Measurements from ENCODE around the gene DBN1. TPM values are rescaled to one million over a fixed set of nuclear protein-coding genes. Genes with fewer than 3 reads are reported as not detected.
A peak's percentile ranks its signal among the peaks of the same experiment; 100 is the strongest.

DBN1 gene
- total and polyA plus RNA-seq, 9 of the 15 experiments (the other 6 are each of a cell fraction or from before 2014, with no cell fraction given), result 0.25 to 87.2 (median 27.9) TPM

GRCh38 chr5:177508837-177509236 lies 35.4 kb upstream of the DBN1 start (continued):
- TF ChIP-seq ZBTB11 (CRISPR knock-in tag; IDR thresholded peaks at IDR 0.05), result no peak; a peak in 1 of 6 replicates
- TF ChIP-seq POLR3A (IDR thresholded peaks at IDR 0.05; ENCODE audit: borderline replicate concordance, extremely low read depth, insufficient read depth, insufficient read length), result no peak
- TF ChIP-seq MEF2A (IDR thresholded peaks at IDR 0.05; ENCODE audit: control insufficient read depth, low read depth, low read length), result no peak
- TF ChIP-seq RCOR1 (IDR thresholded peaks at IDR 0.05; ENCODE audit: borderline replicate concordance in 1 of 2, low read depth in 2 of 2, low read length in 2 of 2), result peak in 1 of 2 experiments; percentile 15; a peak in 1 of 4 replicates
- TF ChIP-seq NFATC3 (IDR thresholded peaks at IDR 0.05), result no peak
- TF ChIP-seq ZNF444 (CRISPR knock-in tag; IDR thresholded peaks at IDR 0.05), result no peak
- no peak for TF ChIP-seq ZNF518B (CRISPR knock-in tag; IDR thresholded peaks at IDR 0.05)
- TF ChIP-seq POLR3G (IDR thresholded peaks at IDR 0.05; ENCODE audit: extremely low read depth, insufficient read length, insufficient replicate concordance), result no peak
- TF ChIP-seq ZNF449 (CRISPR knock-in tag; IDR thresholded peaks at IDR 0.05), result no peak
- no peak for TF ChIP-seq TCF7L2 (IDR thresholded peaks at IDR 0.05; ENCODE audit: low read depth, low read length)
- no peak for TF ChIP-seq FOXK1 (CRISPR knock-in tag; IDR thresholded peaks at IDR 0.05; ENCODE audit: borderline replicate concordance)
- TF ChIP-seq STAT5A (IDR thresholded peaks at IDR 0.05; ENCODE audit: borderline replicate concordance, low read length), result peak; percentile 61; the same call in 1 of the 2 replicates
- no peak for TF ChIP-seq BDP1 (IDR thresholded peaks at IDR 0.05; ENCODE audit: insufficient read depth, insufficient read length)
- no peak for TF ChIP-seq NCOA2 (IDR thresholded peaks at IDR 0.05; ENCODE audit: partially characterized antibody in 2 of 2)
- TF ChIP-seq CBFA2T2 (conservative IDR thresholded peaks at IDR 0.05), result peak; percentile 86
- no peak for TF ChIP-seq COPS2 (conservative IDR thresholded peaks at IDR 0.05)
- TF ChIP-seq CBX8 (IDR thresholded peaks at IDR 0.05; ENCODE audit: borderline replicate concordance, extremely low read depth, low read depth, low read length, poor library complexity, severe bottlenecking), result no peak
- TF ChIP-seq BMI1 (IDR thresholded peaks at IDR 0.05; ENCODE audit: low read length), result no peak
- no peak for TF ChIP-seq U2AF2 (optimal IDR thresholded peaks at IDR 0.05; ENCODE audit: low read depth, low read length)
- TF ChIP-seq HDAC2 (IDR thresholded peaks at IDR 0.05), result no peak

Data from K562 (cell line).